ENCODE results near the gene SUDS3.

Gene SUDS3

DNA sequence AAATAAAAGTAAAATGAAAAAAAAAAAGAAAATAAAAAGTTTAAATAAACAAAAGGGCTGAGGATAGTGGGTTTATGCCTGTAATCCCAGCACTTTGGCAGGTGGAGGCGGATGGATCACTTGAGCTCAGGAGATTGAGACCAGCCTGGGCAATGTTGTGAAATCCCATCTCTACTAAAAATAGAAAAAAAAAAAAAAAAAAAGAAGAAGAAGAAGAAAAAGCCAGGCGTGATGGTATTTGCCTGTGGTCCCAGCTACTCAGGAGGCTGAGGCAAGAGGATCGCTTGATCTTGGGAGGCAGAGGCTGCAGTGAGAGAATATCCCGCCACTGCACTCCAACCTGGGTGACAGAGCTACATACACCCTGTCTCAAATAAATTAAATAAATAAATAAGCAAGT is 7.5 kb upstream of the SUDS3 start:
- peaks cover 8 to 9% of the 10 kb centered on the region in 2 donors for H3K36me3 Mint-ChIP-seq
- H3K27ac Mint-ChIP-seq = no peak overlapping the region
- peaks cover 6 to 33% of the 10 kb centered on the region in 2 donors for H3K4me1 Mint-ChIP-seq
- ATAC-seq (replicated peaks) (no peak), DNase-seq (no peak)
- H3K4me3 Mint-ChIP-seq = no peak overlapping the region
- peaks cover 0 to 15% of the 10 kb centered on the region in 2 donors for H3K27me3 Mint-ChIP-seq
- H3K9me3 Mint-ChIP-seq = no peaks in the 10 kb centered on the region

DNA sequence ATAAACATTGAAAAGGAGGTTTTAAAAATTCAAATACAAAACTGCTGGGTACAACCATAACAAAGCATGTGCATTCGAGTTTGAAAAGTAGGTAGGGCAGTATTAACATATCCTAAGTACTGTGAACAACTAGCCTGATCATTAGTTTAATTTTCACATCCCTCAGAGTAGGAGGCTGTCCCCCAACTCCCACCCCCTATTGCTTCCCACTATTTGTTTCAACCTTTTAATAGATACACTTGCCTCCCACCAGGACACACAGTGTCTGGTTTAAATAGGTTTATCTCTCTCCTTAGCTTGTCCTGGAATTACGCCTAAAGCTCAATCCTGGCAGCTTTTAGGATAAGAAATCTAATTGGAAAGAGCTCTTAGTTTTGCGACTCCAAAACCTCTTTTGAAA is 5.8 kb upstream of the SUDS3 start:
- Mint-ChIP-seq H3K27me3 (peaks cover 0 to 15% of the 10 kb centered on the region in 2 donors), H3K4me1 (peaks cover 4 to 26% of the 10 kb centered on the region in 2 donors), H3K4me3 (peak overlapping the region; percentile 97 to 100), H3K36me3 (peaks cover 8 to 9% of the 10 kb centered on the region in 2 donors), H3K9me3 (no peaks in the 10 kb centered on the region), H3K27ac (no peak overlapping the region)
- ATAC-seq (replicated peaks) = no peak
- no peak for DNase-seq

DNA sequence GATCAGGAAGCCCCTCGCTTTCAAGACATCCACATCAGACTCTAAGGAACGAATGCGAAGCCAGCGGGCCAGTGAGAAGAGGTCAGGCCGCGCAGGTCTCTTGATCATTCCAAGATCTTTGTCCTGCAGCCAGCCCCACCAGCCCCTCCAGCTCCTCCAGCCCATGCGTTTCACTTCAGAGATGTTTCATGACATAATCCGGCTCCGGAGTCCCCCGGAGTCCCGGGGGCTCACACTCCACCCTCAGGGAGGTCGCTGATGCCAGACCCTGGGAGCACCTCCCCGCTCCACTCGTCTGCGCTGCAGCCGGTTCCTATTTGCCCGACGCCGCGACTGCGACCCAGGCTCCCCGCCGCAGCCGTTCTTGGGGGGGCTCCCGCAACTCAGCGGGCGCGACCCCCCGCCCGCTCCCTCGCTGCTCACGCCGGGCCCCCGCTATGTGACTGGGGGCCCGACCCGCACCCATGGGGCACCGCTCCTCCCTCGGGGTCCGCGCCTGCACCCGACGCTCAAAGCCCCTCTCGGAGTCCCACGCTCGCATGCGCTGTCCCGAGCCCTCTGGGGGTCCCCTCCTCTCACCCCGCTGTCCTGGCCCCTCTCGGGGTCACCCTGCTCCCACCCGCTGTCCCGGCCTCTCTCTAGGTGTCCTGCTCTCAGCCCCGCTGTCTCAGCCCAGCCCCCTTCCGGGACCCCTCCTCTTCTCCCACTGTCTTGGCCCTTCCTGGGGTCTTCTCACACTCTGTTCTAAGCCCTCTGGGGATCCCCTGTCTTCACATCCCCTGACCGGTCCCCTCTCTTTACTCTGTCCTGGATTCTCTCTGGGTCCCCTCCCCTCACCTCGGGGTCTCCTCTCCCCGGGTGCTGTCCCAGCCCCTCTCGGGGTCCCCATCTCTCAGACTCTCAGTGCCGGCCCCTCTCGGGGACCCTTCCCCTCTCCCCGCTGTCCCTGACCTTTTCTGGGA is 4.8 kb upstream of the SUDS3 start:
- Mint-ChIP-seq H3K27ac (peak overlapping the region; percentile 60), H3K9me3 (no peaks in the 10 kb centered on the region), H3K36me3 (peaks cover 8 to 9% of the 10 kb centered on the region in 2 donors), H3K27me3 (peaks cover 0 to 15% of the 10 kb centered on the region in 2 donors), H3K4me3 (peak overlapping the region; percentile 97 to 100), H3K4me1 (peaks cover 9 to 34% of the 10 kb centered on the region in 2 donors)
- DNase-seq (no peak), ATAC-seq (replicated peaks) (no peak)

GRCh38 chr12:118372541-118373495 is 3.5 kb upstream of the SUDS3 start, which contains the start of gene TAOK3:
Gene TAOK3 (minus strand): TSS chr12:118372907. CDS start chr12:118255567, 117,340 bp downstream.
- H3K9me3 Mint-ChIP-seq = no peaks in the 10 kb centered on the region
- H3K4me3 Mint-ChIP-seq = peak within 1 kb of the TSS; percentile 97 to 100
- H3K27me3 Mint-ChIP-seq = peaks cover 0 to 15% of the 10 kb centered on the region in 2 donors
- peaks cover 14 to 40% of the 10 kb centered on the region in 2 donors for H3K4me1 Mint-ChIP-seq
- peak; percentile 85 to 90 for ATAC-seq (replicated peaks)
- peak; percentile 96 for DNase-seq
- H3K27ac Mint-ChIP-seq = peak within 1 kb of the TSS; percentile 93
- H3K36me3 Mint-ChIP-seq = peaks cover 8 to 9% of the 10 kb centered on the region in 2 donors

DNA sequence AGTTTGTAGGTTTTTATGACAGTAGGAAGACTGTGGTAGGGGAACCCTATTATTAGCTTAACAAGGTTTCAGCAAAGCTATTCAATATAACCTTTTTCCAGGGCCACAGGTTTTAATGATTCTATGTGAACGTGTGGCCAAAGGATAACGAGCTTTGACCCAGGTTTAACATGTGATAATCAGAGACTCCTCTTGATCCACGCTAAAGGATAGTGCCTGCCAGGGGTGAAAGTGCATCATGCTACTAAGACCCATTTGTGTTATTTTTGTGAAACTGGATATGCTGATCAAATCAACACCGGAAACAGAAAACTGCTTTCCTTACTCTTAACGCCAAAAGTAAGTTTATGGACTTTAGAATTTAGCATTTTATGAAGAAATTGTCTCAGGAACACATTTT is 2.7 kb upstream of the SUDS3 start:
- ATAC-seq (replicated peaks) (no peak), DNase-seq (no peak)
- H3K4me1 Mint-ChIP-seq = peaks cover 15 to 45% of the 10 kb centered on the region in 2 donors
- no peaks in the 10 kb centered on the region for H3K9me3 Mint-ChIP-seq
- peak overlapping the region; percentile 97 to 100 for H3K4me3 Mint-ChIP-seq
- H3K36me3 Mint-ChIP-seq = peaks cover 8 to 9% of the 10 kb centered on the region in 2 donors
- H3K27ac Mint-ChIP-seq = no peak overlapping the region
- peaks cover 0 to 15% of the 10 kb centered on the region in 2 donors for H3K27me3 Mint-ChIP-seq

GRCh38 chr12:118374126-118374725 is 2.1 kb upstream of the SUDS3 start:
- no peak overlapping the region for H3K4me3 Mint-ChIP-seq
- peaks cover 15 to 45% of the 10 kb centered on the region in 2 donors for H3K4me1 Mint-ChIP-seq

DNA sequence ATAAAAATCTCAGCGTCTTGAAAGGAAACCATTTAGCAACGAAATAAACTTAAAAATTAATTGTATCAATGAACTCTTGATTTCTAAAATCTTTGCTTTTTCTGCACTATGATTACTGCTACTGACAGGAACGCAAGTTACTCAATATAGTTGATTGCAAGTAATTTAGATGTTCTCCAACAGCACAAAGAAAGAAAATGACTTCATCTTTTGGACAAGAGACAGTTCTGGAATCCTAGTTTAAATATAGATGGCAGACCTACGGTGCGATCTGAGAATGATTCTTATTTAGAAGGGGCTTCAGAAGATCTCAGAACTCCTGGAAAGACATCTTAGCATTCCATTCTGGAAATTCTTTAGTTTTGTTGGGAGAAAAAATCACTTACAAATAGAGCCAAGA is 1.4 kb upstream of the SUDS3 start:
- no peaks in the 10 kb centered on the region for H3K9me3 Mint-ChIP-seq
- no peak overlapping the region for H3K27ac Mint-ChIP-seq
- H3K36me3 Mint-ChIP-seq = peaks cover 8 to 10% of the 10 kb centered on the region in 2 donors
- ATAC-seq (replicated peaks) (no peak), DNase-seq (no peak)
- H3K4me3 Mint-ChIP-seq = no peak overlapping the region
- H3K4me1 Mint-ChIP-seq = peaks cover 15 to 43% of the 10 kb centered on the region in 2 donors
- peaks cover 0 to 15% of the 10 kb centered on the region in 2 donors for H3K27me3 Mint-ChIP-seq

More at GRCh38 chr12:118374126-118374725, 2.1 kb upstream of the SUDS3 start:
- H3K27ac Mint-ChIP-seq = peak overlapping the region; percentile 42
- ATAC-seq (replicated peaks) = no peak
- H3K9me3 Mint-ChIP-seq = no peaks in the 10 kb centered on the region
- H3K36me3 Mint-ChIP-seq = peaks cover 8 to 9% of the 10 kb centered on the region in 2 donors
- no peak for DNase-seq
- peaks cover 0 to 15% of the 10 kb centered on the region in 2 donors for H3K27me3 Mint-ChIP-seq

DNA sequence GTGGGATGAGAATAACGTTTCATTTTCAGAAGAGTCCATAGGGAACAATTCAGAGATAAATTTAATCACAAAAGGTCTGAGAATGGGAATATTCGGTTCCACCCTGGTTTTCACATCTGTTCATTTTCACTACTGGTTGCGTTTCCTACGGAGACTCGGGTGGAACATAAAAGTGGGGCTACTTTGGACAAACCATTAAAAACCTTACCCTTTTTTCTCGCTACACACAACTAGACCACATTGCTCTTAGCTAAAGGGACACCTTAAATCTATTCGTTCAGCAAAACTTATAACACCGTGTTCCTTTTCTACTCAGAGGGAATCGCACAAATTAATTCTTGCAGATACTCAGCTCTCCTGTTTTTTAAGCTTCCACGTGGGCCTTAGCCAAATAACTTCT is 1.0 kb upstream of the SUDS3 start:
- Mint-ChIP-seq H3K27me3 (peaks cover 0 to 15% of the 10 kb centered on the region in 2 donors), H3K9me3 (no peaks in the 10 kb centered on the region), H3K36me3 (peaks cover 8 to 12% of the 10 kb centered on the region in 2 donors), H3K4me3 (no peak overlapping the region), H3K27ac (peak overlapping the region; percentile 100), H3K4me1 (peaks cover 15 to 39% of the 10 kb centered on the region in 2 donors)
- no peak for ATAC-seq (replicated peaks)
- DNase-seq = no peak

- ATAC-seq (replicated peaks) (no peak), DNase-seq (no peak)
- Mint-ChIP-seq H3K4me3 (peak overlapping the region; percentile 94), H3K36me3 (peaks cover 11% of the 10 kb centered on the region in 2 donors), H3K27me3 (no peaks in the 10 kb centered on the region), H3K27ac (peak overlapping the region; percentile 65), H3K4me1 (peaks cover 11 to 20% of the 10 kb centered on the region in 2 donors), H3K9me3 (no peaks in the 10 kb centered on the region)
Measured at GRCh38 chr12:118377021-118377883, 897 bp downstream of the SUDS3 start.

GRCh38 chr12:118377884-118378470 is 1.6 kb downstream of the SUDS3 start:
- Mint-ChIP-seq H3K9me3 (no peaks in the 10 kb centered on the region), H3K36me3 (peaks cover 7% of the 10 kb centered on the region in 2 donors), H3K27ac (peak overlapping the region; percentile 65), H3K27me3 (no peaks in the 10 kb centered on the region), H3K4me1 (peaks cover 11 to 19% of the 10 kb centered on the region in 2 donors), H3K4me3 (peak overlapping the region; percentile 94)
- DNase-seq (peak; percentile 49), ATAC-seq (replicated peaks) (peak in 1 of 2 donors; percentile 9)

DNA sequence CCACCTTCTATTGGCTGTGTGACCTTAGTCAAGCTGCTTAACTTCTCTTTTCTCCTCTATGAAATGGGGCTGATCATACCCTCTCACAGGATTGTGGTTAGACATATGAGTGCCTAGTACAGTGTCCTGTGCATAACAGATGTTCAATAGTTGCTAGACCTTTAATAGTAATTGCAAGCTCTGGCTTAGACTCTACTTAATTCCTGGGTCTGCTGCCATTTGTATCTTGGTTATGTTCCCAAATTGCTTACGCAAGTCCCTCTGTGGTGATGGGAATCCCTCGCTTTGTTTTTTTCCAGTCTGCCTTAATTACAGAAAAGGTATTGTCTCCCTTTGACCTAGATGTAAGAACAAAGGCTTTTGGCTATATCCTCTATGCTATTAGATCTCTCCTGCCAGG is 15.1 kb downstream of the SUDS3 start:
- H3K4me1 Mint-ChIP-seq = peaks cover 0 to 4% of the 10 kb centered on the region in 2 donors
- no peak overlapping the region for H3K27ac Mint-ChIP-seq
- H3K9me3 Mint-ChIP-seq = no peaks in the 10 kb centered on the region
- no peaks in the 10 kb centered on the region for H3K27me3 Mint-ChIP-seq
- no peak for ATAC-seq (replicated peaks)
- H3K36me3 Mint-ChIP-seq = peaks cover 42 to 70% of the 10 kb centered on the region in 2 donors
- no peak for DNase-seq
- no peak overlapping the region for H3K4me3 Mint-ChIP-seq

DNA sequence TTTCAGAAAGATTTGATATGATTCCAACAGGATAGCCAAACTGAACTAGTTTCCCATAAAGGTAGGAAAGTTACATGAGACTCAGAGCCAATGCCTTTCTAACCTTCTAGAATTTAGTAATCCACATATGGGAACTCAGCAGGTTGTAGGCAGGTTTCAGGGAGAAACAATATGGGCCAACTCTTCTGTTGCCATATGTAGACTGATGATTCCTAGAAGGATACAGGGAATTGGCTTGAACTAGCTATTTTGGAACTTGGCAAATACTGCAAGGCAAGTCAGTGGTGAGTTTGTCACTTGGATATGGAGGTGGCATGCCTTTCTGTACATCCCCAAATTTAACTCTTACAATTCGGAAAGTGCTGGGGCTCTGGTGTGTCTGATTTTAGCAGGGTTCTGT is 15.5 kb downstream of the SUDS3 start:
- no peak for DNase-seq
- Mint-ChIP-seq H3K27me3 (no peaks in the 10 kb centered on the region), H3K27ac (no peak overlapping the region), H3K4me3 (no peak overlapping the region), H3K36me3 (peaks cover 43 to 70% of the 10 kb centered on the region in 2 donors), H3K4me1 (peaks cover 0 to 4% of the 10 kb centered on the region in 2 donors), H3K9me3 (no peaks in the 10 kb centered on the region)
- no peak for ATAC-seq (replicated peaks)
